ENCODE measurements around the gene TMEM87A.

TMEM87A gene

DNA sequence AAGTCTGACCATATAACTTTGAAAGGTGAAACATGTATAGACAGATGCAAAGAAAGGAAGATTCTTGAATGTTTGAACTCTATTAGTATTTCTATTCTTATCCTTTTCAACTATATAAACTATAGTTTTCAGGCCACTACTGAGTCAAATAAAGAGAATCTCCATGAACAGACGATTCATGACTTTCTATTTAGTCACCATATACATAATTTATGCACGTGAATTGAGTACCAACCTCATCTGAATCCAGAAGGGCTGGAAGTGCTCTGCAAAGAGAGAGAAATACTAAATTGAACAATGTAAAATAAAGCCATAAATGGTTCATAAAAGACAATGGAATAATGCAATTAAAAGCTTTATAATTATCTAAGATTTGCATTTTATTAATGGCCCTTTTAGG lies 55.7 kb downstream of the TMEM87A start:
- no peak overlapping the region for H3K4me2 ChIP-seq (ENCODE audit: low read length)
- no peaks in the 10 kb centered on the region for H3K27me3 ChIP-seq (ENCODE audit: insufficient read depth, low read length)
- H4K12ac ChIP-seq (ENCODE audit: low read depth, low read length) = no peak overlapping the region
- no peaks in the 10 kb centered on the region for H3K79me2 ChIP-seq (ENCODE audit: control insufficient read depth, insufficient read depth, low read length, poor library complexity)
- no peak overlapping the region for H2AFZ ChIP-seq (ENCODE audit: insufficient read depth, low read length, poor library complexity)
- no peak overlapping the region for H3K4me3 ChIP-seq (ENCODE audit: low read depth, low read length)
- no peak overlapping the region for H2BK5ac ChIP-seq (ENCODE audit: low read depth, low read length, poor library complexity)
- H3K4ac ChIP-seq (ENCODE audit: low read depth, low read length) = no peak overlapping the region
- WGBS (ENCODE audit: extremely low coverage, insufficient coverage, insufficient read length) = no CpG with 5 or more reads among the region's 2 CpGs
- H3K79me1 ChIP-seq (ENCODE audit: low read length) = no peaks in the 10 kb centered on the region
- no peak overlapping the region for H2BK120ac ChIP-seq (ENCODE audit: insufficient read depth, low read length, poor library complexity)
- H3K9me3 ChIP-seq (ENCODE audit: insufficient read depth, low read depth, low read length) = no peaks in the 10 kb centered on the region
- H3K14ac ChIP-seq (ENCODE audit: low read length) = no peak overlapping the region
- H3K9ac ChIP-seq (ENCODE audit: low read length) = no peak overlapping the region
- H4K91ac ChIP-seq (ENCODE audit: low read depth, low read length) = no peak overlapping the region
- no peak overlapping the region for H2BK12ac ChIP-seq (ENCODE audit: low read length)
- peaks cover 7 to 12% of the 10 kb centered on the region in 2 experiments for H3K36me3 ChIP-seq (ENCODE audit: control insufficient read depth in 1 of 2, insufficient read depth in 2 of 2, low read length in 2 of 2)
- no peak overlapping the region for H3K27ac ChIP-seq (ENCODE audit: low read depth, low read length)
- H4K8ac ChIP-seq (ENCODE audit: low read depth, low read length) = no peak overlapping the region
- no peaks in the 10 kb centered on the region for H3K4me1 ChIP-seq (ENCODE audit: control insufficient read depth in 1 of 2, insufficient read depth in 2 of 2, low read length in 2 of 2)
- no peak for DNase-seq
- no peak overlapping the region for H3K18ac ChIP-seq (ENCODE audit: low read length)
- no peak overlapping the region for H3K23ac ChIP-seq (ENCODE audit: low read length)
- H2AK5ac ChIP-seq (ENCODE audit: low read length) = no peak overlapping the region

DNA sequence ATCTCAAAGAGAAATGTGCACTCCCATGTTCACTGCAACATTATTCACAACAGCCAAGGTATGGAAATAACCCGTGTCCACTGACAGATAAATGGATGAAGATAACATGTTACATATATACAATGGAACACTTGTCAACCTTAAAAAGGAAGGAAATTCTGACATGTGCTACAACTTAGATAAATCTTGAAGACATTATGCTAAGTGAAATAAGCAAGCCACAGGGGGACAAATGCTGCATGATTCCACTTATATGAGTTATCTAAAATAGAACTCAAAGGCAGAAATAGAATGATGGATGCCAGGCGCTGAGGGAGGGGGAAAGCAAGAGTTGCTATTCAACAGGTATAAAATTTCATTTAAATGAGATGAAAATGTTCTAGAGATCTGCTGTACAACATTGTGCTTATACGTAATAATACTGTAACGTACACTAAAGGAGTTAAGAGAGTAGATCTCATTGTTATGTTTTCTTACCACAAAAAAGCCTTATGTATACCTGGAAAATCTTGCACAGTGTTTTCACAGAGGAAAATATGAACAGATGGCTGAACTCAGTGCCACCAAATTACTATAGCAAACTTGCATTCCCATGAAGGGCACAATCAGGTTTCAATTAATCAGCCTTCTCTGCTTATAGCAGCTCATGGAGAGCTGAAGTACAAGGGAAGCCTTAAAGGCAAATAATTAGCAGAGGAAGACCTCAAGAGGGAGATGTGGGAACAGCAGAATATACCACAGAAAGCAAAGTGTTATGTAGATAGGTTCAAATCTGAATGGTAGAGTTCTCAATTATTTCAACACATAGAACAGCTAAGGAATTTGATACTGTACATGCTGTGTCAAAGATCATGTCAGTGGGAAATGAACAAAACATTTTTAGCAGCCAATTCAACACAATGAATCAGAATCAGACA lies 57.1 kb downstream of the TMEM87A start:
- WGBS (ENCODE audit: extremely low coverage, insufficient coverage, insufficient read length) = no CpG with 5 or more reads among the region's 4 CpGs
- Histone ChIP-seq H2AFZ (ENCODE audit: insufficient read depth, low read length, poor library complexity) (no peak overlapping the region), H3K4me2 (ENCODE audit: low read length) (no peak overlapping the region), H3K27me3 (ENCODE audit: insufficient read depth, low read length) (no peaks in the 10 kb centered on the region), H2BK120ac (ENCODE audit: insufficient read depth, low read length, poor library complexity) (no peak overlapping the region), H3K4ac (ENCODE audit: low read depth, low read length) (no peak overlapping the region), H3K9ac (ENCODE audit: low read length) (no peak overlapping the region), H3K9me3 (ENCODE audit: insufficient read depth, low read depth, low read length) (no peaks in the 10 kb centered on the region), H3K4me3 (ENCODE audit: low read depth, low read length) (no peak overlapping the region), H3K14ac (ENCODE audit: low read length) (no peak overlapping the region), H3K18ac (ENCODE audit: low read length) (no peak overlapping the region), H3K79me2 (ENCODE audit: control insufficient read depth, insufficient read depth, low read length, poor library complexity) (no peaks in the 10 kb centered on the region), H3K79me1 (ENCODE audit: low read length) (no peaks in the 10 kb centered on the region), H2BK12ac (ENCODE audit: low read length) (no peak overlapping the region), H3K36me3 (ENCODE audit: control insufficient read depth in 1 of 2, insufficient read depth in 2 of 2, low read length in 2 of 2) (peaks cover 7 to 13% of the 10 kb centered on the region in 2 experiments), H3K27ac (ENCODE audit: low read depth, low read length) (no peak overlapping the region), H4K91ac (ENCODE audit: low read depth, low read length) (no peak overlapping the region), H3K4me1 (ENCODE audit: control insufficient read depth in 1 of 2, insufficient read depth in 2 of 2, low read length in 2 of 2) (no peaks in the 10 kb centered on the region), H3K23ac (ENCODE audit: low read length) (no peak overlapping the region), H2AK5ac (ENCODE audit: low read length) (no peak overlapping the region), H4K12ac (ENCODE audit: low read depth, low read length) (no peak overlapping the region), H4K8ac (ENCODE audit: low read depth, low read length) (no peak overlapping the region), H2BK5ac (ENCODE audit: low read depth, low read length, poor library complexity) (no peak overlapping the region)
- no peak for DNase-seq

DNA sequence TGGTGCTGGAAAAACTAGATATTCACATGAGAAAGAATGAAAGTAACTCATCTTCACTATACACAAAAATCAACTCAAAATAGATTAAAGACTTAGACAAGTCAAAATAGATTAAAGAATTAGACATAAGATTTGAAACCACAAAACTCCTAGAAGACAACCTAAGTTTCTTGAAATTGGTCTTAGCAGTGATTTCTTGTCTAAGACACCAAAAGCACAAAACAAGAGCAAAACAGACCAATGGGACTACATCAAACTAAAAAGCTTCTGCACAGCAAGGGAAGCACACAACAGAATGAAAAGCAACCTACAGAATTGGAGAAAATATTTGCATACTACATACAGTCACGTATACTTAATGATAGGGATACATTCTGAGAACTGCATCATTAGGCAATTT lies 58.6 kb downstream of the TMEM87A start:
- H2BK5ac ChIP-seq (ENCODE audit: low read depth, low read length, poor library complexity) = no peak overlapping the region
- H3K9me3 ChIP-seq (ENCODE audit: insufficient read depth, low read depth, low read length) = no peaks in the 10 kb centered on the region
- no peak overlapping the region for H3K23ac ChIP-seq (ENCODE audit: low read length)
- H4K12ac ChIP-seq (ENCODE audit: low read depth, low read length) = no peak overlapping the region
- H3K4me1 ChIP-seq (ENCODE audit: control insufficient read depth in 1 of 2, insufficient read depth in 2 of 2, low read length in 2 of 2) = no peaks in the 10 kb centered on the region
- H3K14ac ChIP-seq (ENCODE audit: low read length) = no peak overlapping the region
- no peak overlapping the region for H2AFZ ChIP-seq (ENCODE audit: insufficient read depth, low read length, poor library complexity)
- H3K9ac ChIP-seq (ENCODE audit: low read length) = no peak overlapping the region
- H2BK12ac ChIP-seq (ENCODE audit: low read length) = no peak overlapping the region
- H3K18ac ChIP-seq (ENCODE audit: low read length) = no peak overlapping the region
- H3K27ac ChIP-seq (ENCODE audit: low read depth, low read length) = no peak overlapping the region
- no peak overlapping the region for H3K4ac ChIP-seq (ENCODE audit: low read depth, low read length)
- H2AK5ac ChIP-seq (ENCODE audit: low read length) = no peak overlapping the region
- no peak overlapping the region for H4K91ac ChIP-seq (ENCODE audit: low read depth, low read length)
- DNase-seq = no peak
- no peaks in the 10 kb centered on the region for H3K79me2 ChIP-seq (ENCODE audit: control insufficient read depth, insufficient read depth, low read length, poor library complexity)
- no peaks in the 10 kb centered on the region for H3K79me1 ChIP-seq (ENCODE audit: low read length)
- WGBS (ENCODE audit: extremely low coverage, insufficient coverage, insufficient read length) = no CpG with 5 or more reads among the region's 1 CpG
- H4K8ac ChIP-seq (ENCODE audit: low read depth, low read length) = no peak overlapping the region
- no peaks in the 10 kb centered on the region for H3K27me3 ChIP-seq (ENCODE audit: insufficient read depth, low read length)
- no peak overlapping the region for H3K4me2 ChIP-seq (ENCODE audit: low read length)
- peaks cover 9 to 16% of the 10 kb centered on the region in 2 experiments for H3K36me3 ChIP-seq (ENCODE audit: control insufficient read depth in 1 of 2, insufficient read depth in 2 of 2, low read length in 2 of 2)
- H2BK120ac ChIP-seq (ENCODE audit: insufficient read depth, low read length, poor library complexity) = no peak overlapping the region
- H3K4me3 ChIP-seq (ENCODE audit: low read depth, low read length) = no peak overlapping the region

DNA sequence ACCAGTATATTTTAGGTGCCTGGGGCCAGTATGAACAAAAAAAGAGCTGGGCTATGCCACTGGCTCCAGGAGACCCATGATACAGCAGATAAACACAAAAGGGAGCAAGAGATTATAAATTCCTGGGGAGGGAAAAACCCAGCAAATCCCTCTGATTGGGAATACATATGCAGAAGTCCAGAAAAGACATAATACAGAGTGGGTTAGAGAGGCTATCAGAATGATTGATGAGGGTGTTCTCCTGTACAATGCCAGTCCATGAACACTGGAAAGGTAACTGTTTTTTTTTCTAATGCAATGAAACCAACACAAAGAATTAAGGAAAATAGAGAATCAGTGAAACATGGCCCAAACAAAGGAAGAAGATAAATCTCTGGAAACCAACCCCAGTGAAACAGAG lies 59.7 kb downstream of the TMEM87A start:
- no peak overlapping the region for H4K12ac ChIP-seq (ENCODE audit: low read depth, low read length)
- DNase-seq = no peak
- no peak overlapping the region for H3K4me2 ChIP-seq (ENCODE audit: low read length)
- no peaks in the 10 kb centered on the region for H3K4me1 ChIP-seq (ENCODE audit: control insufficient read depth in 1 of 2, insufficient read depth in 2 of 2, low read length in 2 of 2)
- no peak overlapping the region for H2BK5ac ChIP-seq (ENCODE audit: low read depth, low read length, poor library complexity)
- H3K9ac ChIP-seq (ENCODE audit: low read length) = no peak overlapping the region
- H3K18ac ChIP-seq (ENCODE audit: low read length) = no peak overlapping the region
- no peaks in the 10 kb centered on the region for H3K9me3 ChIP-seq (ENCODE audit: insufficient read depth, low read depth, low read length)
- H3K4ac ChIP-seq (ENCODE audit: low read depth, low read length) = no peak overlapping the region
- H3K79me1 ChIP-seq (ENCODE audit: low read length) = no peaks in the 10 kb centered on the region
- no peaks in the 10 kb centered on the region for H3K27me3 ChIP-seq (ENCODE audit: insufficient read depth, low read length)
- H2AFZ ChIP-seq (ENCODE audit: insufficient read depth, low read length, poor library complexity) = no peak overlapping the region
- H2AK5ac ChIP-seq (ENCODE audit: low read length) = no peak overlapping the region
- no peak overlapping the region for H2BK120ac ChIP-seq (ENCODE audit: insufficient read depth, low read length, poor library complexity)
- H3K36me3 ChIP-seq (ENCODE audit: control insufficient read depth in 1 of 2, insufficient read depth in 2 of 2, low read length in 2 of 2) = peaks cover 9 to 16% of the 10 kb centered on the region in 2 experiments
- no peak overlapping the region for H3K23ac ChIP-seq (ENCODE audit: low read length)
- H4K91ac ChIP-seq (ENCODE audit: low read depth, low read length) = no peak overlapping the region
- no peak overlapping the region for H2BK12ac ChIP-seq (ENCODE audit: low read length)
- no peak overlapping the region for H3K14ac ChIP-seq (ENCODE audit: low read length)
- H4K8ac ChIP-seq (ENCODE audit: low read depth, low read length) = no peak overlapping the region
- no peaks in the 10 kb centered on the region for H3K79me2 ChIP-seq (ENCODE audit: control insufficient read depth, insufficient read depth, low read length, poor library complexity)
- no peak overlapping the region for H3K4me3 ChIP-seq (ENCODE audit: low read depth, low read length)
- no peak overlapping the region for H3K27ac ChIP-seq (ENCODE audit: low read depth, low read length)

Measured in trophoblast cell (in vitro differentiated cells and primary cell).